ENCODE data around the gene STX3. TPM values are rescaled to one million over a fixed set of nuclear protein-coding genes. Genes with fewer than 3 reads are reported as not detected.
"Not testable (repeated sequence)": the region's sequence is repeated elsewhere in the genome, so short reads cannot be mapped to it uniquely, and the experiment has no call there.

Gene STX3
- total and polyA plus RNA-seq, 8 donors = 14.5 to 267 (median 61.1) TPM

- H3K27me3 ChIP-seq = no peaks in the 10 kb centered on the region
- TF ChIP-seq POLR2A (IDR thresholded peaks at IDR 0.05) (no peak), POLR2AphosphoS5 (IDR thresholded peaks at IDR 0.05) (no peak), EP300 (IDR thresholded peaks at IDR 0.05) (no peak)
- TF ChIP-seq, protein P1, sequence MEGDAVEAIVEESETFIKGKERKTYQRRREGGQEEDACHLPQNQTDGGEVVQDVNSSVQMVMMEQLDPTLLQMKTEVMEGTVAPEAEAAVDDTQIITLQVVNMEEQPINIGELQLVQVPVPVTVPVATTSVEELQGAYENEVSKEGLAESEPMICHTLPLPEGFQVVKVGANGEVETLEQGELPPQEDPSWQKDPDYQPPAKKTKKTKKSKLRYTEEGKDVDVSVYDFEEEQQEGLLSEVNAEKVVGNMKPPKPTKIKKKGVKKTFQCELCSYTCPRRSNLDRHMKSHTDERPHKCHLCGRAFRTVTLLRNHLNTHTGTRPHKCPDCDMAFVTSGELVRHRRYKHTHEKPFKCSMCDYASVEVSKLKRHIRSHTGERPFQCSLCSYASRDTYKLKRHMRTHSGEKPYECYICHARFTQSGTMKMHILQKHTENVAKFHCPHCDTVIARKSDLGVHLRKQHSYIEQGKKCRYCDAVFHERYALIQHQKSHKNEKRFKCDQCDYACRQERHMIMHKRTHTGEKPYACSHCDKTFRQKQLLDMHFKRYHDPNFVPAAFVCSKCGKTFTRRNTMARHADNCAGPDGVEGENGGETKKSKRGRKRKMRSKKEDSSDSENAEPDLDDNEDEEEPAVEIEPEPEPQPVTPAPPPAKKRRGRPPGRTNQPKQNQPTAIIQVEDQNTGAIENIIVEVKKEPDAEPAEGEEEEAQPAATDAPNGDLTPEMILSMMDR (IDR thresholded peaks at IDR 0.05) = no peak
- H3K4me1 ChIP-seq = peaks cover 0 to 11% (median 10%) of the 10 kb centered on the region in 4 donors
- H3K27ac ChIP-seq = peak overlapping the region in 4 of 5 donors; percentile 7 to 61 (median 36)
- no peaks in the 10 kb centered on the region for H3K36me3 ChIP-seq
- intact Hi-C loops (cut with DNase I; ENCODE audit: low total_unique reads) = no loop called here
- 67 to 76% (median 73%) methylated on average over 5 of the region's 5 CpGs for WGBS, 5 donors
- no peak for DNase-seq
- no peaks in the 10 kb centered on the region for H3K9me3 ChIP-seq
- no peak overlapping the region for H3K4me3 ChIP-seq
These were observed 91.4 kb downstream of the STX3 start for GRCh38 chr11:59846556-59846955.

- H3K4me3 ChIP-seq = no peak overlapping the region
- no peaks in the 10 kb centered on the region for H3K9me3 ChIP-seq
- no peaks in the 10 kb centered on the region for H3K36me3 ChIP-seq
- 77 to 92% (median 90%) methylated on average over 3 of the region's 3 CpGs for WGBS, 5 donors
- DNase-seq = no peak
- H3K27ac ChIP-seq = no peak overlapping the region
- intact Hi-C loops (cut with DNase I; ENCODE audit: low total_unique reads) = no loop called here
- TF ChIP-seq, protein P1 (IDR thresholded peaks at IDR 0.05) = no peak
- no peak for TF ChIP-seq EP300 (IDR thresholded peaks at IDR 0.05)
- TF ChIP-seq POLR2AphosphoS5 (IDR thresholded peaks at IDR 0.05) = no peak
- no peak for TF ChIP-seq POLR2A (IDR thresholded peaks at IDR 0.05)
- H3K27me3 ChIP-seq = no peaks in the 10 kb centered on the region
- peaks cover 0 to 11% (median 10%) of the 10 kb centered on the region in 4 donors for H3K4me1 ChIP-seq
These were observed 92.5 kb downstream of the STX3 start for GRCh38 chr11:59847626-59848025.

DNA sequence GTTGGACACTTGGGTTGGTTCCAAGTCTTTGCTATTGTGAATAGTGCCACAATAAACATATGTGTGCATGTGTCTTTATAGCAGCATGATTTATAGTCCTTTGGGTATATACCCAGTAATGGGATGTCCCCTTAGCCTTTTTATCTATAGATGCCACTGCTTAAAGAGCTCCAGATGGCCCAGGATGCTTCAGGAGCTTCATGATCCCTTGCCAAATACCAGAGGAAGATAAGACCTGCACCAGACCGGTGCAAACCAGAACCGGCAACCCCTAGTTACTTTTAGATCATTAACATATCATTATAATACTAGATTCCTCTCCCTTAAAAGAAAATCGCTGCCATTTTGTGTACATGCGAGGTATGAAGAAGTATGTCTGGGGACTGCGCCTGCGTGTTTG, 93.3 kb downstream of the STX3 start:
- intact Hi-C loops (cut with DNase I; ENCODE audit: low total_unique reads); H3K27me3 ChIP-seq; H3K9me3 ChIP-seq; DNase-seq; H3K4me3 ChIP-seq; H3K36me3 ChIP-seq: not testable (repeated sequence)
- 91 to 95% (median 93%) methylated on average over 6 of the region's 6 CpGs for WGBS, 5 donors
- H3K27ac ChIP-seq = peak overlapping the region in 1 of 5 donors; percentile 14
- H3K4me1 ChIP-seq = peaks cover 0 to 11% (median 10%) of the 10 kb centered on the region in 4 donors

DNA sequence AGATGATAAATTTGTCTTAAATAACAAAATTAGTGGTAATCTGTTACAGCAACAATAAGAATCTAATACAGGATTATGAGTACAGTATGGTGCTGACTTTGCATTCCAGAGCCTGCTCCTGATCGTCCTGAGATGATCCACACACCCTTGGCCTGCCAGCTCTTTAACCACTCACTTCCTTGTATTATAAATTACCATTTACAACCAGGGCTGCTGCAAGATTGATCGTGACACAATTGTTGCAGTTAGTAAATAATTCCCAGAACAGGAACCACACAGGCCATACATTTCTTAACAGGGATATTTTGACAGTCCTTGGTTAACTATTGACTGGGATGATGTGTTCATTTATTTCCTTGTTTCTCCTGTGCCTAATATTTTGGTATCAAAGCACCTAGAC, 94.0 kb downstream of the STX3 start:
- Histone ChIP-seq H3K9me3 (no peaks in the 10 kb centered on the region), H3K36me3 (no peaks in the 10 kb centered on the region), H3K4me3 (no peak overlapping the region), H3K27ac (peak overlapping the region in 2 of 5 donors; percentile 14 to 28), H3K4me1 (peaks cover 0 to 11% (median 10%) of the 10 kb centered on the region in 4 donors), H3K27me3 (no peaks in the 10 kb centered on the region)
- WGBS, 5 donors = 16 to 24% (median 21%) methylated on average over 2 of the region's 2 CpGs
- intact Hi-C loops (cut with DNase I; ENCODE audit: low total_unique reads) = no loop called here
- DNase-seq = peak in 1 of 2 donors; percentile 70
- TF ChIP-seq, protein P1 (IDR thresholded peaks at IDR 0.05) = no peak
- TF ChIP-seq POLR2AphosphoS5 (IDR thresholded peaks at IDR 0.05) (no peak), POLR2A (IDR thresholded peaks at IDR 0.05) (no peak), EP300 (IDR thresholded peaks at IDR 0.05) (no peak)

GRCh38 chr11:59849551-59849950, 94.4 kb downstream of the STX3 start:
- H3K9me3 ChIP-seq; H3K36me3 ChIP-seq; H3K4me3 ChIP-seq; H3K27me3 ChIP-seq; DNase-seq; intact Hi-C loops (cut with DNase I; ENCODE audit: low total_unique reads): not testable (repeated sequence)
- 91 to 92% (median 91%) methylated on average over 2 of the region's 2 CpGs for whole genome bisulfite sequencing, 5 donors
- H3K4me1 ChIP-seq = peaks cover 0 to 11% (median 10%) of the 10 kb centered on the region in 4 donors
- peak overlapping the region in 2 of 5 donors; percentile 1 to 28 for H3K27ac ChIP-seq

DNA sequence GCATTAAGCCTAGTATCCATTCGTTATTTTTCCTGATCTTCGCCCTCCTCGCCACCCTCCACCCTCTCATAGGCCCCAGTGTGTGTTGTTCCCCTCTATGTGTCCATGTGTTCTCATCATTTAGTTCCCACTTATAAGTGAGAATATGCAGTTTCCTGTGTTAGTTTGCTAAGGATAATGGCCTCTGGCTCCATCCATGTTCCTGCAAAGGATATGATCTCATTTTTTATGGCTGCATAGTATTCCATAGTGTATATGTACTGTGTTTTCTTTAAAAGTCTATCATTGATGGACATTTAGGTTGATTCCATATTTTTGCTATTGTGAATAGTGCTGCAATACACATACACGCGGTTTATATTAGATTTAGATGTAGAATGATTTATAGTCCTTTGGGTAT, 96.2 kb downstream of the STX3 start:
- H3K4me1 ChIP-seq; H3K36me3 ChIP-seq; intact Hi-C loops (cut with DNase I; ENCODE audit: low total_unique reads); H3K4me3 ChIP-seq; H3K27ac ChIP-seq; H3K9me3 ChIP-seq; H3K27me3 ChIP-seq; DNase-seq: not testable (repeated sequence)
- WGBS, 5 donors = 90 to 94% (median 92%) methylated on average over 5 of the region's 5 CpGs

Measured in stomach (tissue), 9 donors.